GM19372 (cell line): ENCODE measurements around the gene PCDHGA9.
"Not testable (repeated sequence)": the region's sequence is repeated elsewhere in the genome, so short reads cannot be mapped to it uniquely, and the experiment has no call there.

Source experiments
- ATAC-seq: cut with Tn5 transposase; IDR thresholded peaks from one replicate; pipeline ENCODE4 v1.9.1; 2021; ENCODE audit warnings: mild to moderate bottlenecking, low read depth, moderate library complexity; ENCODE audit not compliant: unreplicated experiment

PCDHGA9 gene

DNA sequence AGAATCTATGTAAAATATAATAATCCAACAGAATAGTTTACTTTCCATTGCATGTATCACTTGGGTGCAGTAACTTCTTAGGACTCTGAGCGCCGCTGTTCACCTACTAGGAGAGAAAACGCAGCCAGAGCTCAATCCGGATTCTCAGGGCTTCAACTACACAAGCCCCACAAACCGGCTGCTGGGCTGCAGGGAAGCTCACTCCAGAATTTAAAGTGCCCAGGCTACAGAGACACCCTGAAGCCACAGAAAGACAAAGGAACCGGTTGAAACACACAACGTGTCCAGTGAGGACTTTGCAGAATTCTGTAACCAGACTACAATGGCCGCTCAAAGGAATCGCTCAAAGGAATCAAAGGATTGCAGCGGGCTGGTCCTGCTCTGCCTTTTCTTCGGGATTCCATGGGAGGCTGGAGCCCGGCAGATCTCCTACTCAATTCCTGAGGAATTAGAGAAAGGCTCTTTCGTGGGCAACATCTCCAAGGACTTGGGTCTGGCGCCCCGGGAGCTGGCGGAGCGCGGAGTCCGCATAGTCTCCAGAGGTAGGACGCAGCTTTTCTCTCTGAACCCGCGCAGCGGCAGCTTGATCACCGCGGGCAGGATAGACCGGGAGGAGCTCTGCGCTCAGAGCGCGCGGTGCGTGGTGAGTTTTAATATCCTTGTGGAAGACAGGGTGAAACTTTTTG is 10.4 kb downstream of the PCDHGA9 start, which contains the start of gene PCDHGA10:
Gene PCDHGA10, plus strand, starts transcription at position 134 of the 686 bp plus-strand sequence. Its CDS starts 189 bp downstream, at position 323.
- ATAC-seq = peak; percentile 92

- ATAC-seq = no peak
Observed at GRCh38 chr5:141413540-141414069, 11.0 kb downstream of the PCDHGA9 start.

DNA sequence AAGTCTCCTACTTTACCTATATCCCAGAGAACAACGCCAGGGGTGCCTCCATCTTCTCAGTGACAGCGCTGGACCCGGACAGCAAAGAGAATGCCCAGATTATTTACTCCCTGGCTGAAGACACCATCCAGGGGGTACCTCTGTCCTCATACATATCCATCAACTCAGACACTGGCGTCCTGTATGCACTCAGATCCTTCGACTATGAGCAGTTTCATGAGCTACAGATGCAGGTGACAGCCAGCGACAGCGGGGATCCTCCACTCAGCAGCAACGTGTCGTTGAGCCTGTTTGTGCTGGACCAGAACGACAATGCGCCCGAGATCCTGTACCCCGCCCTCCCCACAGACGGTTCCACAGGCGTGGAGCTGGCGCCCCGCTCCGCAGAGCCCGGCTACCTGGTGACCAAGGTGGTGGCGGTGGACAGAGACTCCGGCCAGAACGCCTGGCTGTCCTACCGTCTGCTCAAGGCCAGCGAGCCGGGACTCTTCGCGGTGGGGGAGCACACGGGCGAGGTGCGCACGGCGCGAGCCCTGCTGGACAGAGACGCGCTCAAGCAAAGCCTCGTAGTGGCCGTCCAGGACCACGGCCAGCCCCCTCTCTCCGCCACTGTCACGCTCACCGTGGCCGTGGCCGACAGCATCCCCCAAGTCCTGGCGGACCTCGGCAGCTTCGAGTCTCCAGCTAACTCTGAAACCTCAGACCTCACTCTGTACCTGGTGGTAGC is 12.1 kb downstream of the PCDHGA9 start:
- ATAC-seq = not testable (repeated sequence)

GRCh38 chr5:141415275-141415618 is 12.7 kb downstream of the PCDHGA9 start:
- ATAC-seq = not testable (repeated sequence)

GRCh38 chr5:141417494-141418172 is 15.1 kb downstream of the PCDHGA9 start, which contains the start of gene PCDHGB7:
TSS of gene PCDHGB7 (plus strand) at chr5:141417677. CDS start at chr5:141417860, 183 bp downstream.
- ATAC-seq = not testable (repeated sequence)

DNA sequence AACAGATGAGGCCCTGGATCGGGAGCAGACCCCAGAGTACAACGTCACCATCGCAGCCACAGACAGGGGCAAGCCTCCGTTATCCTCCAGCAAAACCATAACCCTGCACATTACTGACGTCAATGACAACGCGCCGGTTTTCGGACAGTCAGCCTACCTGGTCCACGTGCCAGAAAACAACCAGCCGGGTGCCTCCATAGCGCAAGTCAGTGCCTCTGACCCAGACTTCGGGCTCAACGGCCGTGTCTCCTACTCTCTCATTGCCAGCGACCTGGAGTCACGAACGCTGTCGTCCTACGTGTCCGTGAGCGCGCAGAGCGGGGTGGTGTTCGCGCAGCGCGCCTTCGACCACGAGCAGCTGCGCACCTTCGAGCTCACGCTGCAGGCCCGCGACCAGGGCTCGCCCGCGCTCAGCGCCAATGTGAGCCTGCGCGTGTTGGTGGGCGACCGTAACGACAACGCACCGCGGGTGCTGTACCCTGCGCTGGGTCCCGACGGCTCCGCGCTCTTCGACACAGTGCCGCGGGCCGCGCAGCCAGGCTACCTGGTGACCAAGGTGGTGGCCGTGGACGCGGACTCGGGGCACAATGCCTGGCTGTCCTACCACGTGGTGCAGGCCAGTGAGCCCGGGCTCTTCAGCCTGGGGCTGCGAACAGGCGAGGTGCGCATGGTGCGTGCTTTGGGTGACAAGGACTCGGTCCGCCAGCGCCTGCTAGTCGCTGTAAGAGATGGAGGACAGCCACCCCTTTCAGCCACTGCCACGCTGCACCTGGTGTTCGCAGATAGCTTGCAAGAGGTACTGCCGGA is 16.7 kb downstream of the PCDHGA9 start:
- ATAC-seq = no peak

DNA sequence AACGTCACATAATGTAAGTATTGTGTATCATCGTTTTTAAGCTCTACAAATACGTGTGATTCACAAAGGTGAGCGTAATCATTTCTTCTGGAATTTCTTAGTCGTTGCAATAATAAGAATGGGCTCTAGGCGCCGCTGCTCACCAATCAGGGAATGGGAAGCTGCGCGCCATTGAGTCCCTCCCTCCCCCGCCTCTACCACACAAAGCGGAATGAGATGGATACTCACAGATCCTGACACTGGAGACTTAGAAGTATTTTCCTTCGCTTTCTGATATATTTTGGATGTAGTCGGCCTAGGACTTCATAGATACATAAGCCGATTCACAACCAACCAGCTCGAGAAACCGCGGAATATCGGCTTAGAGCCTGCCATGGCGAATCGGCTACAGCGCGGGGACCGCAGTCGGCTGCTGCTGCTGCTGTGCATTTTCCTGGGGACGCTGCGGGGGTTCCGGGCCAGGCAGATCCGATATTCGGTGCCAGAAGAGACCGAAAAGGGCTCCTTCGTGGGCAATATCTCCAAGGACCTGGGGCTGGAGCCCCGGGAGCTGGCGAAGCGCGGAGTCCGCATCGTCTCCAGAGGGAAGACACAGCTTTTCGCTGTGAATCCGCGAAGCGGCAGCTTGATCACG is 18.4 kb downstream of the PCDHGA9 start, which contains the start of gene PCDHGA11:
Gene PCDHGA11, plus strand, starts transcription at position 197 of the 634 bp plus-strand sequence. Its CDS starts 177 bp downstream, at position 374.
- ATAC-seq = no peak

DNA sequence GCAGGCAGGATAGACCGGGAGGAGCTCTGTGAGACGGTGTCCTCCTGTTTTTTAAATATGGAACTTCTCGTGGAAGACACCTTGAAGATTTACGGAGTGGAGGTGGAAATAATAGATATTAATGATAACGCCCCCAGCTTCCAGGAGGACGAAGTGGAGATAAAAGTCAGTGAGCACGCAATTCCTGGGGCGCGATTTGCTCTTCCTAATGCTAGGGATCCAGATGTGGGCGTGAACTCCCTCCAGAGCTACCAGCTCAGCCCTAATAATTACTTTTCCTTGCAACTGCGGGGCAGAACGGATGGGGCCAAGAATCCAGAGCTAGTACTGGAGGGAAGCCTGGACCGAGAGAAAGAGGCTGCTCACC is 18.9 kb downstream of the PCDHGA9 start:
- no peak for ATAC-seq

DNA sequence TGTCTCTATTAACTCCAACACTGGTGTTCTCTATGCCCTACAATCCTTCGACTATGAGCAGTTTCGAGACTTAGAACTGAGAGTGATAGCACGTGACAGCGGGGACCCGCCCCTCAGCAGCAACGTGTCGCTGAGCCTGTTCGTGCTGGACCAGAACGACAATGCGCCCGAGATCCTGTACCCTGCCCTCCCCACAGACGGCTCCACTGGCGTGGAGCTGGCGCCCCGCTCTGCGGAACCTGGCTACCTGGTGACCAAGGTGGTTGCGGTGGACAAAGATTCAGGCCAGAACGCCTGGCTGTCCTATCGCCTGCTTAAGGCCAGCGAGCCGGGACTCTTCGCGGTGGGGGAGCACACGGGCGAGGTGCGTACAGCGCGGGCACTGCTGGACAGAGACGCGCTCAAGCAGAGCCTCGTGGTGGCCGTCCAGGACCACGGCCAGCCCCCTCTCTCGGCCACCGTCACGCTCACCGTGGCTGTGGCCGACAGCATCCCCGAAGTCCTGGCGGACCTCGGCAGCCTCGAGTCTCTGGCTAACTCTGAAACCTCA is 20.2 kb downstream of the PCDHGA9 start:
- no peak for ATAC-seq

GRCh38 chr5:141427783-141428426 is 25.3 kb downstream of the PCDHGA9 start:
- no peak for ATAC-seq

DNA sequence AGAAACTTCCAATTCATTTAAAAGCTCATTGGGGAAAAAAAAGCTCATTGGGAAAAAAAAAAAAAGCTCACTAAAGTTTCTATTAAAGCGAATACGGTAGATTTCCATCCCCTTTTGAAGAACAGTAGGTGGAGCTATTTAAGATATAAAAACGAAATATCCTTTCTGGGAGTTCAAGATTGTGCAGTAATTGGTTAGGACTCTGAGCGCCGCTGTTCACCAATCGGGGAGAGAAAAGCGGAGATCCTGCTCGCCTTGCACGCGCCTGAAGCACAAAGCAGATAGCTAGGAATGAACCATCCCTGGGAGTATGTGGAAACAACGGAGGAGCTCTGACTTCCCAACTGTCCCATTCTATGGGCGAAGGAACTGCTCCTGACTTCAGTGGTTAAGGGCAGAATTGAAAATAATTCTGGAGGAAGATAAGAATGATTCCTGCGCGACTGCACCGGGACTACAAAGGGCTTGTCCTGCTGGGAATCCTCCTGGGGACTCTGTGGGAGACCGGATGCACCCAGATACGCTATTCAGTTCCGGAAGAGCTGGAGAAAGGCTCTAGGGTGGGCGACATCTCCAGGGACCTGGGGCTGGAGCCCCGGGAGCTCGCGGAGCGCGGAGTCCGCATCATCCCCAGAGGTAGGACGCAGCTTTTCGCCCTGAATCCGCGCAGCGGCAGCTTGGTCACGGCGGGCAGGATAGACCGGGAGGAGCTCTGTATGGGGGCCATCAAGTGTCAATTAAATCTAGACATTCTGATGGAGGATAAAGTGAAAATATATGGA is 27.9 kb downstream of the PCDHGA9 start, which contains the start of gene PCDHGA12:
Gene PCDHGA12, plus strand, starts transcription at position 176 of the 782 bp plus-strand sequence. Its CDS starts 253 bp downstream, at position 429.
- peak; percentile 89 for ATAC-seq

DNA sequence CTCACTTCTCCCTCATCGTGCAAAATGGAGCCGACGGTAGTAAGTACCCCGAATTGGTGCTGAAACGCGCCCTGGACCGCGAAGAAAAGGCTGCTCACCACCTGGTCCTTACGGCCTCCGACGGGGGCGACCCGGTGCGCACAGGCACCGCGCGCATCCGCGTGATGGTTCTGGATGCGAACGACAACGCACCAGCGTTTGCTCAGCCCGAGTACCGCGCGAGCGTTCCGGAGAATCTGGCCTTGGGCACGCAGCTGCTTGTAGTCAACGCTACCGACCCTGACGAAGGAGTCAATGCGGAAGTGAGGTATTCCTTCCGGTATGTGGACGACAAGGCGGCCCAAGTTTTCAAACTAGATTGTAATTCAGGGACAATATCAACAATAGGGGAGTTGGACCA is 28.7 kb downstream of the PCDHGA9 start:
- no peak for ATAC-seq

DNA sequence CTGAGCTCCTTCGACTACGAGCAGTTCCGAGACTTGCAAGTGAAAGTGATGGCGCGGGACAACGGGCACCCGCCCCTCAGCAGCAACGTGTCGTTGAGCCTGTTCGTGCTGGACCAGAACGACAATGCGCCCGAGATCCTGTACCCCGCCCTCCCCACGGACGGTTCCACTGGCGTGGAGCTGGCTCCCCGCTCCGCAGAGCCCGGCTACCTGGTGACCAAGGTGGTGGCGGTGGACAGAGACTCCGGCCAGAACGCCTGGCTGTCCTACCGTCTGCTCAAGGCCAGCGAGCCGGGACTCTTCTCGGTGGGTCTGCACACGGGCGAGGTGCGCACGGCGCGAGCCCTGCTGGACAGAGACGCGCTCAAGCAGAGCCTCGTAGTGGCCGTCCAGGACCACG is 29.7 kb downstream of the PCDHGA9 start:
- ATAC-seq = not testable (repeated sequence)

DNA sequence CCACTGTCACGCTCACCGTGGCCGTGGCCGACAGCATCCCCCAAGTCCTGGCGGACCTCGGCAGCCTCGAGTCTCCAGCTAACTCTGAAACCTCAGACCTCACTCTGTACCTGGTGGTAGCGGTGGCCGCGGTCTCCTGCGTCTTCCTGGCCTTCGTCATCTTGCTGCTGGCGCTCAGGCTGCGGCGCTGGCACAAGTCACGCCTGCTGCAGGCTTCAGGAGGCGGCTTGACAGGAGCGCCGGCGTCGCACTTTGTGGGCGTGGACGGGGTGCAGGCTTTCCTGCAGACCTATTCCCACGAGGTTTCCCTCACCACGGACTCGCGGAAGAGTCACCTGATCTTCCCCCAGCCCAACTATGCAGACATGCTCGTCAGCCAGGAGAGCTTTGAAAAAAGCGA is 30.1 kb downstream of the PCDHGA9 start:
- not testable (repeated sequence) for ATAC-seq

- ATAC-seq = no peak
Observed at GRCh38 chr5:141434006-141434405, 31.4 kb downstream of the PCDHGA9 start.

- ATAC-seq = no peak
Observed at GRCh38 chr5:141437221-141437620, 34.6 kb downstream of the PCDHGA9 start.

DNA sequence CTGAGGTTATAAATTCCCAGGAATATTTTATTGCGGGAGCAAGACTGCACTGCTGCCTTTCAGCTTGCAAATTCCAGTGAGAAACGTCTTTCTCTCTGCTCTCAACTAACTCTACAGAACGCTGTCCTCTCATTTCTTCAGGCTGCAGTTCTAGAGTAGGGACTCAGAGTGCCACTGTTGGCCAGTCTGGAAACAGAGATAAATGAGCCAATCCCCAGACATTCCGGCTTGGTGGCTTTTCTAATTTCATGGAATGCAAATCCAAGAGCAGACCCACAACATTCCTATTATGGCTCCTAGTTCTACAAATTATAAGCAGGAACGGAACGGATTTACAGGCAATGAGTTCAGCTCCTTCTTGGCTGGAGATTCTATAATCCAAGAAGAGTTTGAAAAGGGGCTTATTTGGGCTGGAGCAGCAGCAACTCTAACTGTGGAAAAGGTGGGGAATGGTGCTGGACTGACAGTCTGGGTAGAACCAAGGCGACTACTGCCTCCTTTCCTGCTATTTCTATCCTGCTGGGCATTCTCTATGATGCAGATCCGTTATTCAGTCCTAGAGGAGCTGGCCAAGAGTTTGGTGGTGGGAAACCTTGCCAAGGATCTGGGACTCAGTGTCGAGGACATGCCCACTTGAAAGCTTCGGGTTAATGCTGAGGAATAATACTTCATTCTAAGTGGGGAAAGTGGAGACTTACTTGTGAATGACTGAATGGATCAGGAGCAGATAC is 37.0 kb downstream of the PCDHGA9 start:
- ATAC-seq = no peak
